Rectal smooth muscle tissue (tissue), 1 donor: ENCODE measurements around the gene CRMP1.

Experiments
- H3K27ac ChIP-seq: one replicate; pipeline ENCODE4 v1.7.0; 2013; ENCODE audit warnings: low read depth, low read length, inconsistent platforms
- H3K27me3 ChIP-seq: one replicate; pipeline ENCODE4 v1.7.0; 2013; ENCODE audit warnings: low read length; ENCODE audit not compliant: control insufficient read depth, insufficient read depth
- H3K36me3 ChIP-seq: one replicate; pipeline ENCODE4 v1.7.0; 2013; ENCODE audit warnings: low read length; ENCODE audit not compliant: control insufficient read depth, insufficient read depth
- H3K4me1 ChIP-seq: one replicate; pipeline ENCODE4 v1.7.0; 2013; ENCODE audit warnings: low read length; ENCODE audit not compliant: control insufficient read depth, insufficient read depth
- H3K4me3 ChIP-seq: one replicate; pipeline ENCODE4 v1.7.0; 2013; ENCODE audit warnings: low read length
- H3K9ac ChIP-seq: one replicate; pipeline ENCODE4 v1.7.0; 2013; ENCODE audit warnings: low read length

The CRMP1 gene

GRCh38 chr4:5772528-5773270 lies 120.2 kb downstream of the CRMP1 start:
- Histone ChIP-seq H3K9ac (no peak overlapping the region), H3K36me3 (no peaks in the 10 kb centered on the region), H3K4me1 (no peaks in the 10 kb centered on the region), H3K27ac (no peak overlapping the region), H3K27me3 (no peaks in the 10 kb centered on the region), H3K4me3 (no peak overlapping the region)
